ENCODE results near the gene RXFP2.

DNA sequence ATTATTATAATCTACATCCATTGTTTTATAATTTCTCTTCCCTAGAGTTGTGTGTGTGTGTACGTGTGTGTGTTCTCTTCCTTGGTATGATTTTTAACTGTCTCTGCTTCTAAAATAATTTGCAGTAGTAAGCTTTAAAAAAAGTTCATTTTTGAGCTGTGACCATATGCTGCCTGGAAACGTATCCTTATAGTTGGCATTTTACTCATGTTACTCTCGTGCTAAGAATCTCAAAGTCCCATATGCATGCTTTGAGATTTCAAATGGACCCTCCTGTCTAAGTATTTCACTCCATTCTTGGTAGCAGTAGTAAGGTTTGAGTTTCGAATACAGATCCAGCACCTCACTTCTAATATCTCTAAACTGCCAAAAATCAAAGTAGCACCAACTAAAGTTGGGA, 109.9 kb downstream of the RXFP2 start:
- TF ChIP-seq, protein P1, sequence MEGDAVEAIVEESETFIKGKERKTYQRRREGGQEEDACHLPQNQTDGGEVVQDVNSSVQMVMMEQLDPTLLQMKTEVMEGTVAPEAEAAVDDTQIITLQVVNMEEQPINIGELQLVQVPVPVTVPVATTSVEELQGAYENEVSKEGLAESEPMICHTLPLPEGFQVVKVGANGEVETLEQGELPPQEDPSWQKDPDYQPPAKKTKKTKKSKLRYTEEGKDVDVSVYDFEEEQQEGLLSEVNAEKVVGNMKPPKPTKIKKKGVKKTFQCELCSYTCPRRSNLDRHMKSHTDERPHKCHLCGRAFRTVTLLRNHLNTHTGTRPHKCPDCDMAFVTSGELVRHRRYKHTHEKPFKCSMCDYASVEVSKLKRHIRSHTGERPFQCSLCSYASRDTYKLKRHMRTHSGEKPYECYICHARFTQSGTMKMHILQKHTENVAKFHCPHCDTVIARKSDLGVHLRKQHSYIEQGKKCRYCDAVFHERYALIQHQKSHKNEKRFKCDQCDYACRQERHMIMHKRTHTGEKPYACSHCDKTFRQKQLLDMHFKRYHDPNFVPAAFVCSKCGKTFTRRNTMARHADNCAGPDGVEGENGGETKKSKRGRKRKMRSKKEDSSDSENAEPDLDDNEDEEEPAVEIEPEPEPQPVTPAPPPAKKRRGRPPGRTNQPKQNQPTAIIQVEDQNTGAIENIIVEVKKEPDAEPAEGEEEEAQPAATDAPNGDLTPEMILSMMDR (IDR thresholded peaks at IDR 0.05; ENCODE audit: low read length) = no peak
- no peak for TF ChIP-seq EZH2 (optimal IDR thresholded peaks at IDR 0.05; ENCODE audit: low read depth, low read length)

All from MM.1S (cell line).